Measurements from ENCODE around the gene TM9SF4.

The TM9SF4 gene

DNA sequence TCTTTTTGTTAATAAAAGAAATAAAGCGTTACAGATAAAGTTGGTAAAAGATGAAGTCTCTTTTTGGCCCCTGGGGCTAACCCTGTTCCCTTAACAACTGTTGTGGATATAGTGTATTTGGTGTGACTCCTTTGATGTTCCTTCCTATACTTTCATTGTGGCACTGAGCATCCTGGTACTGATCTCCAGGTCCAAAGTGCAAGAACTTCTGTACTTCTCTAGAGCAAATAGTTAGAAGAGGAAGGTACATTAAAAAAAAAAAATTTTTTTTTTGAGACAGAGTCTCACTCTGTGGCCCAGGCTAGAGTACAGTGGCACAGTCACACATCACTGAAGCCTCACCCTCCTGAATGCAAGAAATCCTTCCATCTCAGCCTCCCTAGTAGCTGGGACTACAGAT lies 104.4 kb downstream of the TM9SF4 start:
- no peak for DNase-seq

DNA sequence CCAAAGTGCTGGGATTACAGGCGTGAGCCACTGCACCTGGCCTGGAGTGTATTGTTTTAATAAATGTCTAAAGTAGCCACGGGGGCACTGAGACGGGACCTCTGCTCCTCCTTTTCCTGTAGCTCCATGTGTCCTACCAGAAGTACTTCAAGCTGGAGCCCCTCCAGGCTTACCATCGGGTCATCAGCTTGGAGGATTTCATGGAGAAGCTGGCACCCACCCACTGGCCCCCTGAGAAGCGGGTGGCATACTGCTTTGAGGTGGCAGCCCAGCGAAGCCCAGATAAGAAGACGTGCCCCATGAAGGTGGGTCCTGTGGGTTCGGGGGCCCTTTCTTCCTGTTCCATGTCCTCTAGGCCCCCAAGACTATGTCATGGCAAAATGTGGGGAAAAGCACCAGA lies 105.6 kb downstream of the TM9SF4 start:
- DNase-seq, result no peak

DNA sequence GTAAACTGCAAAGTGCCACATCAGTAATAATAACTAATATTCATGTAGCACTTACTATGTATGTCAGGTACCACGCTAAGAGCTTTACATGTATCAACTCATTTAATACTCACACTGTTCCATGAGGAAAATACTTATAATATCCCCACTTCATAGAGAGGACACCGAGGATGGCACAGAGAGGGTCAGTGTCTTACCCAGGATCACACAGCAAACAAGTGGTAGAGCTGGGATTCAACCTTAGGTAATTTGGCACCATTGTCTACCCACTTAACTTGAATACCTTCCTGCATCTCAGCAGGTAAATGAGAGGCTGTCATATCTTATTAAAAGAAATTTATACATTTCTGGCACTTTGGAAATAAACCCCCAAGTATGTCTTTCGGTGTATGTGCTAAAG lies 106.2 kb downstream of the TM9SF4 start:
- no peak for DNase-seq

DNA sequence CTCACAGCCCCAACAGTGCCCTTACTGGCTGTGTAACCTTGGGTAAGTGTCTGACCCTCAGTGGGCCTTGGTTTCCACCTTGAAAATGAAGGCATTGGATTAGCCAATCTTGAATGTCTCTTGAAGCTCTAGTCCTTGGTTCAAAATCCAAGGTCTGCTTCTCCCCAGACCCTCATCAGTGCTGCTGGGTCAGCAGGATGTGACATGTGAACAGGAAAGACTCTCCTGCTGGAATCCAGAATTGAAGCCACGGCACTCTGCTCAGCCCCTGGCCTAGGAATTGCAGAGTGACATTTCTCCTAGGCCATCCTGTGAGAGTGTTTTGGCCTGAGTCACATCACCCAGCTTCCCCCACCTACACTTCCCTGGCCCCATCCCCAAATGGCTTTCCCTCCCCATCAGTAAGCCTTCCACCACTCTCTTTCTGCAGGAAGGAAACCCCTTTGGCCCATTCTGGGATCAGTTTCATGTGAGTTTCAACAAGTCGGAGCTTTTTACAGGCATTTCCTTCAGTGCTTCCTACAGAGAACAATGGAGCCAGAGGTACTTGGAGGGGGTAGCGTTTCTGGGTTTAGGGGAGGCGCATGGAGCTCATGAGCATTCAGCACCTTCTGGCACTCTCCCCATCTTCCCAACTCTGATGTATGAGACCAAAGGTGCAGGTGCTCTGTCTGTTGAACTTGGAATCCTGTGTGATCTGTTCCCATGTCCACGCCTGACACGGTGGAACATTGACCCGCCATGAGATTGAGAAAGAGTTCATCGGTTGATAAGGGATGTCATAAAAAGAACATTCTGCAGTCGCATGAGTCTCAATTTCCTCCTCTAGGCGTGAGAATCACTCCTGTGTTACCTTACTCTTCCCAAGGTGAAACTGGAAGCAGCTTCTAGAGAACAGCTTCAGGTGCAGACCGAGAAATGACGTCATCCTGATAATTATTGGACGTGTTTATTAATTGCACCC lies 106.9 kb downstream of the TM9SF4 start:
- DNase-seq, result no peak
